ENCODE results near the gene KLHL1. TPM values are rescaled to one million over a fixed set of nuclear protein-coding genes. Genes with fewer than 3 reads are reported as not detected.

KLHL1 gene
- total RNA-seq, 2 donors from 2014 or later = not detected

GRCh38 chr13:69737129-69737935 is 370.9 kb downstream of the KLHL1 start:
- no peak for DNase-seq (ENCODE audit: low spot score)
- intact Hi-C loops (cut with DNase I) = no loop called here

GRCh38 chr13:69721631-69722030 is 386.6 kb downstream of the KLHL1 start:
- DNase-seq (ENCODE audit: low spot score) = no peak
- intact Hi-C loops (cut with DNase I) = no loop called here

GRCh38 chr13:69720278-69720983 is 387.8 kb downstream of the KLHL1 start:
- intact Hi-C loops (cut with DNase I) = no loop called here
- no peak for DNase-seq (ENCODE audit: low spot score)

- intact Hi-C loops (cut with DNase I) = no loop called here
- DNase-seq (ENCODE audit: low spot score) = no peak
These were observed 401.4 kb downstream of the KLHL1 start for GRCh38 chr13:69706807-69707206.

GRCh38 chr13:69704311-69704710 is 403.9 kb downstream of the KLHL1 start:
- no peak for DNase-seq (ENCODE audit: low spot score)
- intact Hi-C loops (cut with DNase I) = no loop called here

- intact Hi-C loops (cut with DNase I) = no loop called here
- DNase-seq (ENCODE audit: low spot score) = no peak
These were observed 417.3 kb downstream of the KLHL1 start for GRCh38 chr13:69690999-69691398.

- no peak for DNase-seq (ENCODE audit: low spot score)
- intact Hi-C loops (cut with DNase I) = no loop called here
These were observed 424.1 kb downstream of the KLHL1 start for GRCh38 chr13:69683921-69684686.

GRCh38 chr13:69681722-69682121 is 426.5 kb downstream of the KLHL1 start:
- intact Hi-C loops (cut with DNase I) = no loop called here
- no peak for DNase-seq (ENCODE audit: low spot score)

GRCh38 chr13:69677343-69677742 is 430.9 kb downstream of the KLHL1 start:
- no peak for DNase-seq (ENCODE audit: low spot score)
- intact Hi-C loops (cut with DNase I) = no loop called here

- DNase-seq (ENCODE audit: low spot score) = no peak
- intact Hi-C loops (cut with DNase I) = no loop called here
These were observed 432.0 kb downstream of the KLHL1 start for GRCh38 chr13:69676286-69676685.

- intact Hi-C loops (cut with DNase I) = no loop called here
- no peak for DNase-seq (ENCODE audit: low spot score)
These were observed 448.1 kb downstream of the KLHL1 start for GRCh38 chr13:69660155-69660554.

GRCh38 chr13:69657676-69658075 is 450.6 kb downstream of the KLHL1 start:
- no peak for DNase-seq (ENCODE audit: low spot score)
- intact Hi-C loops (cut with DNase I) = no loop called here

- intact Hi-C loops (cut with DNase I) = no loop called here
- DNase-seq (ENCODE audit: low spot score) = no peak
These were observed 453.9 kb downstream of the KLHL1 start for GRCh38 chr13:69654392-69654791.

Other genes starting within 250 kb of the KLHL1 start
- gene ATXN8OS, start 626 bp downstream of the KLHL1 start, total RNA-seq = not detected